Kidney epithelial cell (primary cell): ENCODE measurements around the gene NTNG1. TPM values are rescaled to one million over a fixed set of nuclear protein-coding genes. Genes with fewer than 3 reads are reported as not detected.

ENCODE experiments used
- DNase-seq: peaks from one replicate; pipeline ENCODE4 v3.0.0-alpha.2; 2010; ENCODE audit warnings: low read depth
- H3K27me3 ChIP-seq: 2 replicates; pipeline ENCODE4 v1.6.0; 2011; ENCODE audit warnings: low read length; ENCODE audit not compliant: control insufficient read depth, insufficient read depth
- H3K36me3 ChIP-seq: 2 replicates; pipeline ENCODE4 v1.5.1; 2011; ENCODE audit warnings: low read length; ENCODE audit not compliant: control insufficient read depth, insufficient read depth
- H3K4me3 ChIP-seq: 2 replicates; pipeline ENCODE4 v1.5.1; 2011; ENCODE audit warnings: low read depth, mild to moderate bottlenecking, control low read depth, low read length
- total RNA-seq: library from RNA; depleted of rRNA; stranded (reverse); fragments of >200 nt; gene quantifications from 2 replicates; pipeline ENCODE4 v1.2.3, GENCODE V29; 2015
- TF ChIP-seq, protein P1 (sequence below): IDR thresholded peaks from 2 replicates; pipeline ENCODE4 v1.5.1; 2011; ENCODE audit warnings: mild to moderate bottlenecking, moderate library complexity, low read length, control low read depth, inconsistent platforms; ENCODE audit not compliant: insufficient read depth, poor library complexity, severe bottlenecking

NTNG1 gene
- total RNA-seq, 1 donor from 2014 or later, result 3.7 TPM

DNA sequence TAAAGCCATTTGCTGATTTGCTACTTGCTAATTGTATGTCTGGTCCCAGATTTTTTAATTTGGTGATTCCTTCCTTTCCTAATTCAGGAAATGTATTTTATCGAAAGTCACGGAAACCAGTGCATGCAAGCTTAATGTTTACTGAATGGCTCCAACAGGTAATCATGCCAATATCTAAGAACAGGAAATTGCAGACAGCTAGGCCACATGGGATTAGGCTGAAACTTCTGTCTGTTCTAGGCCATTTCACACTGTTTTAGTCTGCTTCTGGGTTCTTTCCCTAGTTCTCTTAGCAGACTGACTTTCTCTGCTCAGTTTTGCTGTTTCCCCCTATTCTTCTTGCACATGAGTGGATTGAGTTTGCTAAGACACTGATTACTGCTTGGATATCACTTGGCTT, 111.4 kb downstream of the NTNG1 start:
- H3K36me3 ChIP-seq, result no peaks in the 10 kb centered on the region
- no peaks in the 10 kb centered on the region for H3K27me3 ChIP-seq
- TF ChIP-seq, protein P1, sequence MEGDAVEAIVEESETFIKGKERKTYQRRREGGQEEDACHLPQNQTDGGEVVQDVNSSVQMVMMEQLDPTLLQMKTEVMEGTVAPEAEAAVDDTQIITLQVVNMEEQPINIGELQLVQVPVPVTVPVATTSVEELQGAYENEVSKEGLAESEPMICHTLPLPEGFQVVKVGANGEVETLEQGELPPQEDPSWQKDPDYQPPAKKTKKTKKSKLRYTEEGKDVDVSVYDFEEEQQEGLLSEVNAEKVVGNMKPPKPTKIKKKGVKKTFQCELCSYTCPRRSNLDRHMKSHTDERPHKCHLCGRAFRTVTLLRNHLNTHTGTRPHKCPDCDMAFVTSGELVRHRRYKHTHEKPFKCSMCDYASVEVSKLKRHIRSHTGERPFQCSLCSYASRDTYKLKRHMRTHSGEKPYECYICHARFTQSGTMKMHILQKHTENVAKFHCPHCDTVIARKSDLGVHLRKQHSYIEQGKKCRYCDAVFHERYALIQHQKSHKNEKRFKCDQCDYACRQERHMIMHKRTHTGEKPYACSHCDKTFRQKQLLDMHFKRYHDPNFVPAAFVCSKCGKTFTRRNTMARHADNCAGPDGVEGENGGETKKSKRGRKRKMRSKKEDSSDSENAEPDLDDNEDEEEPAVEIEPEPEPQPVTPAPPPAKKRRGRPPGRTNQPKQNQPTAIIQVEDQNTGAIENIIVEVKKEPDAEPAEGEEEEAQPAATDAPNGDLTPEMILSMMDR, result no peak
- no peak overlapping the region for H3K4me3 ChIP-seq
- DNase-seq, result no peak

DNA sequence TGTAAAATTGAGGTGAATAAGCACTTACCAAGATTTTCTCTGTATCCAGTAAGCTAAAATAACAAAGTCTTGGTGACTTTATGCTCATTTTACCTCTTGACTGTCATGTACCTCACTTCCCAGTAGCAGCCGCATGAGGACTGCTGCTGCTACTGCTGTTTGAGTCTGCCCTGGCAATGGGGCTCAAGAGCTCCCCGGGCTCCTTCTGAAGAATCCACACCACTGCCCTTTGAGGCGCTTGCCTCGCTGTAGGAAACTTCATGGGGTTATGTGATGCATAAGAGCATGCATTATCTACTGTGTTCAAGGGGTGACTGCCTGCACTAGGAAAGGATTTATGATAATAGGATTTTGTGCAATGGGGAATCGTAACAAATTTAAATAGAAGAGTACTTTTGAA, 113.5 kb downstream of the NTNG1 start:
- DNase-seq, result no peak
- Histone ChIP-seq H3K36me3 (no peaks in the 10 kb centered on the region), H3K27me3 (no peaks in the 10 kb centered on the region), H3K4me3 (no peak overlapping the region)
- TF ChIP-seq, protein P1, result no peak

DNA sequence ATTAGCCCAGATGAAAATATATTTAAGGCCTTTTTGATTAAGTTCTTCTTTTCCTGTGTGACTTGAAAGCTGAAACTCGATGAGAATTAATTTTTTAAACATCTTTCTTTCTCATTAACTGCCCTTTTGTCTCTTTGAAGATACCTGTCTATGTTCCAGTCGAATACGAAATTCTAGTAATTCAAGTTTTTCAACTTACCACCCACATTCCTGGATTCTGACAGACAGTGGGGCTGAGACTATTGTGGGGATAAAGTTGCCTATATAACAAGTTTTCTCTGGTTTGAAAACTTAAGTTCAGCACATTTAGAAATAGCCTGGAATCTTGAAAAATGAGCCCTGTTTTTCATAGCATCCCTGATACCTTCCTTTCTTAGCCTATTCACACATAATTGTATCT, 114.6 kb downstream of the NTNG1 start:
- TF ChIP-seq, protein P1, result no peak
- no peak for DNase-seq
- Histone ChIP-seq H3K27me3 (no peaks in the 10 kb centered on the region), H3K36me3 (no peaks in the 10 kb centered on the region), H3K4me3 (no peak overlapping the region)

DNA sequence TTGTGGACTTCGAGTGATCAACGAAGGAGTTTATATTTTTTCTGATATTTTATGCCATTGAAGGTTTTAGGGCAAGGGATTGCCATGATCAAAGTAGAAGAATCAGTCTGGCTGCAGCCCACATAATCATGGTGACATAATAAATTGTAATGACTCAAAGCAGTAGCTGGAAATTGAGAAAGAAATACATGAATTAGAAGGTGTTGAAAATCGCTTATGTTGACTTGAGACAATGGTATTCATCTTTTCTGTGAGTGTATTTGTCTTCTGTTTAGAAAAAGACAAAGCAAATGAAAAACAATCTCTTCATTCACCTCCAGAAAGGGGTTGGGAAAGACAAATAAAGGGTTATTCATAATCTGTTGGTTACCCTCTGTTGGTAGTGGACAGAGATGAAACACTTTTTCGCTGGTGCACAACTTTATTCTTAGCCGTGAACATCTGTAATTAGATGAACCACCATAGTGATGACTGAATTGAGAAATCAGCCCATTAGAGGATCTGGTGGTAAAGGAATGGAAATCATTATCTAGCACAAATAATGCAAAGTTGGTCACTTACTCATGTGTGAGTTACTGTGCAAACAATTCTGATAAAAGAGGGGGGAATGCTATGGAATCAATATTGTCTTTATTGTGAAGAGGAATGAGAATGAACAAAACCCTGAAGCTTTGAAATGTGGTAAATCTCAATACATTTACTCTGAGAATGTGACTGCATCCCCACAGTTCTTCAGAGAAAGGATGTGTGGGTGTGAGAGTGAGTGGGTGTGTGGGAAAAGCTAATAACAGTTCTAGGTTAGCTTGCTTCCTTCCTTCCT, 121.8 kb downstream of the NTNG1 start:
- no peak overlapping the region for H3K4me3 ChIP-seq
- no peaks in the 10 kb centered on the region for H3K27me3 ChIP-seq
- TF ChIP-seq, protein P1, result no peak
- H3K36me3 ChIP-seq, result no peaks in the 10 kb centered on the region
- DNase-seq, result no peak

DNA sequence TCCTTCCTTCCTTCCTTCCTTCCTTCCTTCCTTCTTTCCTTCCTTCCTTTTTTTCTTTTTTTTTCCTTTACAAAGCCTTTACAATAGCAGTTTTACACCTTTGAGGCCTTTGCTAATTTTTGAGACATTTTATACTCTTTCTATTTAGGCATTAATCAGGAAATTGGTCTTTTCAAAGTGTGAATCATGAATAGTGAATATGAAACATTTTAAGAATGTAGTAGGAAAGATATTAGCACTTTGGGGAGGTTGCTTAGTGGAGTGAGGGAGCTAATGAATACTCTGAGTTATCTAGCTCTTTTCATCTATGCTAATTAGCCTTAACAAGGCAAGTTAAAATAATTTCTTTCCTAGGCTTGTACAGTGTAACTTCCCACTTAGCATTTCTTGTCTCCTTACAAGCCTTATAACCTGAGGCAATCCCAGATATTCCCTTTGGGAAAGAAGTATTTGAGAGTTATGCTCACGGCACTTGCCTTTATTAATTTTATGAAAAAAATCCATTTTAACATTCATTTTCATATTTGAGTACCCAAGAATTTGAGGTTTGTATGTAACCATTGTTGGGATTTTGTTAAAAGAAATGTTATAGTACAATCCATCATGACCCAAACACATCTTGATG, 122.6 kb downstream of the NTNG1 start:
- no peak for DNase-seq
- H3K36me3 ChIP-seq, result no peaks in the 10 kb centered on the region
- TF ChIP-seq, protein P1, result no peak
- H3K27me3 ChIP-seq, result no peaks in the 10 kb centered on the region
- no peak overlapping the region for H3K4me3 ChIP-seq
